Astrocyte (in vitro differentiated cells and primary cell): ENCODE measurements around the gene PHKG2.

Experiments
- EZH2 ChIP-seq: IDR thresholded peaks from 2 replicates; pipeline ENCODE4 v1.6.1; 2012; ENCODE audit warnings: mild to moderate bottlenecking, low read length, inconsistent platforms; ENCODE audit not compliant: insufficient read depth
- TF ChIP-seq, protein P1 (sequence below): IDR thresholded peaks from 2 replicates; pipeline ENCODE4 v1.5.1; 2011; ENCODE audit warnings: low read depth, mild to moderate bottlenecking, inconsistent platforms, low read length, moderate library complexity; ENCODE audit not compliant: insufficient read depth

- TF ChIP-seq, protein P1, sequence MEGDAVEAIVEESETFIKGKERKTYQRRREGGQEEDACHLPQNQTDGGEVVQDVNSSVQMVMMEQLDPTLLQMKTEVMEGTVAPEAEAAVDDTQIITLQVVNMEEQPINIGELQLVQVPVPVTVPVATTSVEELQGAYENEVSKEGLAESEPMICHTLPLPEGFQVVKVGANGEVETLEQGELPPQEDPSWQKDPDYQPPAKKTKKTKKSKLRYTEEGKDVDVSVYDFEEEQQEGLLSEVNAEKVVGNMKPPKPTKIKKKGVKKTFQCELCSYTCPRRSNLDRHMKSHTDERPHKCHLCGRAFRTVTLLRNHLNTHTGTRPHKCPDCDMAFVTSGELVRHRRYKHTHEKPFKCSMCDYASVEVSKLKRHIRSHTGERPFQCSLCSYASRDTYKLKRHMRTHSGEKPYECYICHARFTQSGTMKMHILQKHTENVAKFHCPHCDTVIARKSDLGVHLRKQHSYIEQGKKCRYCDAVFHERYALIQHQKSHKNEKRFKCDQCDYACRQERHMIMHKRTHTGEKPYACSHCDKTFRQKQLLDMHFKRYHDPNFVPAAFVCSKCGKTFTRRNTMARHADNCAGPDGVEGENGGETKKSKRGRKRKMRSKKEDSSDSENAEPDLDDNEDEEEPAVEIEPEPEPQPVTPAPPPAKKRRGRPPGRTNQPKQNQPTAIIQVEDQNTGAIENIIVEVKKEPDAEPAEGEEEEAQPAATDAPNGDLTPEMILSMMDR = no peak
- TF ChIP-seq EZH2 = no peak
Measured at GRCh38 chr16:30769379-30770089, 21.3 kb downstream of the PHKG2 start.
